Neural progenitor cell (in vitro differentiated cells): ENCODE data around the gene GBP5. TPM values are rescaled to one million over a fixed set of nuclear protein-coding genes. Genes with fewer than 3 reads are reported as not detected.

Experiments
- DNase-seq: peaks from one replicate; pipeline ENCODE4 v3.0.0-alpha.2; 2016; ENCODE audit warnings: low spot score
- H2AFZ ChIP-seq: fragments of 200-600 bp; sonication (generic); replicated peaks from 2 replicates; pipeline ENCODE4 v1.6.1; 2016; ENCODE audit warnings: antibody characterized with exemption
- H3F3A ChIP-seq: fragments of 200-600 bp; sonication (generic); 2 replicates; pipeline ENCODE4 v1.6.1; 2016; ENCODE audit warnings: antibody characterized with exemption, low read depth
- H3K27ac ChIP-seq: fragments of 200-600 bp; sonication (generic); 2 replicates; pipeline ENCODE4 v1.5.1; 2016; ENCODE audit warnings: mild to moderate bottlenecking
- H3K27me3 ChIP-seq: fragments of 200-600 bp; sonication (generic); 2 replicates; pipeline ENCODE4 v1.6.1; 2016; ENCODE audit warnings: mild to moderate bottlenecking, moderate library complexity
- H3K36me3 ChIP-seq: fragments of 200-600 bp; sonication (generic); 2 replicates; pipeline ENCODE4 v1.5.1; 2016
- H3K4me1 ChIP-seq: fragments of 200-600 bp; sonication (generic); 2 replicates; pipeline ENCODE4 v1.6.1; 2016; ENCODE audit warnings: mixed run types
- H3K4me2 ChIP-seq: fragments of 200-600 bp; sonication (generic); 2 replicates; pipeline ENCODE4 v1.6.1; 2016
- H3K4me3 ChIP-seq: fragments of 200-600 bp; sonication (generic); 2 replicates; pipeline ENCODE4 v1.5.1; 2016
- H3K79me2 ChIP-seq: fragments of 200-600 bp; sonication (generic); 2 replicates; pipeline ENCODE4 v1.6.1; 2016; ENCODE audit warnings: low read depth
- H3K9ac ChIP-seq: fragments of 200-600 bp; sonication (generic); 2 replicates; pipeline ENCODE4 v1.6.1; 2016
- H3K9me3 ChIP-seq: fragments of 200-600 bp; sonication (generic); 2 replicates; pipeline ENCODE4 v1.5.1; 2016; ENCODE audit warnings: low read depth
- H4K20me1 ChIP-seq: fragments of 200-600 bp; sonication (generic); 2 replicates; pipeline ENCODE4 v1.6.1; 2016; ENCODE audit warnings: low read depth
- H3K27ac Mint-ChIP-seq: 3 replicates; pipeline ENCODE4 v1.8.0; 2021; ENCODE audit warnings: mixed read lengths
- H3K27me3 Mint-ChIP-seq: 2 replicates; pipeline ENCODE4 v1.8.0; 2022; ENCODE audit warnings: low read depth, mild to moderate bottlenecking, inconsistent platforms, moderate library complexity, mixed read lengths; ENCODE audit not compliant: insufficient read depth
- H3K36me3 Mint-ChIP-seq: 3 replicates; pipeline ENCODE4 v1.8.0; 2021; ENCODE audit warnings: mixed read lengths
- H3K4me1 Mint-ChIP-seq: 3 replicates; pipeline ENCODE4 v1.8.0; 2021; ENCODE audit warnings: mixed read lengths
- H3K4me3 Mint-ChIP-seq: 3 replicates; pipeline ENCODE4 v1.8.0; 2021; ENCODE audit warnings: mild to moderate bottlenecking, moderate library complexity, mixed read lengths
- H3K9me3 Mint-ChIP-seq: 3 replicates; pipeline ENCODE4 v1.8.0; 2020; ENCODE audit warnings: mixed read lengths
- CTCF ChIP-seq: fragments of 200-600 bp; sonication (generic); IDR thresholded peaks from 2 replicates; pipeline ENCODE4 v1.5.1; 2017; ENCODE audit warnings: antibody characterized with exemption, mild to moderate bottlenecking
- EZH2 ChIP-seq: fragments of 200-600 bp; sonication (generic); IDR thresholded peaks from 2 replicates; pipeline ENCODE4 v1.6.1; 2017; ENCODE audit warnings: antibody characterized with exemption, mild to moderate bottlenecking, moderate library complexity
- EZH2phosphoT487 ChIP-seq: fragments of 200-600 bp; sonication (generic); IDR thresholded peaks from 2 replicates; pipeline ENCODE4 v1.6.1; 2017; ENCODE audit warnings: antibody characterized with exemption
- total RNA-seq: library from RNA; depleted of rRNA; stranded (reverse); fragments of >200 nt; gene quantifications from 2 replicates; pipeline ENCODE4 v1.2.3, GENCODE V29; 2015; ENCODE audit warnings: low replicate concordance

Gene GBP5
- total RNA-seq, 1 donor from 2014 or later: not detected

DNA sequence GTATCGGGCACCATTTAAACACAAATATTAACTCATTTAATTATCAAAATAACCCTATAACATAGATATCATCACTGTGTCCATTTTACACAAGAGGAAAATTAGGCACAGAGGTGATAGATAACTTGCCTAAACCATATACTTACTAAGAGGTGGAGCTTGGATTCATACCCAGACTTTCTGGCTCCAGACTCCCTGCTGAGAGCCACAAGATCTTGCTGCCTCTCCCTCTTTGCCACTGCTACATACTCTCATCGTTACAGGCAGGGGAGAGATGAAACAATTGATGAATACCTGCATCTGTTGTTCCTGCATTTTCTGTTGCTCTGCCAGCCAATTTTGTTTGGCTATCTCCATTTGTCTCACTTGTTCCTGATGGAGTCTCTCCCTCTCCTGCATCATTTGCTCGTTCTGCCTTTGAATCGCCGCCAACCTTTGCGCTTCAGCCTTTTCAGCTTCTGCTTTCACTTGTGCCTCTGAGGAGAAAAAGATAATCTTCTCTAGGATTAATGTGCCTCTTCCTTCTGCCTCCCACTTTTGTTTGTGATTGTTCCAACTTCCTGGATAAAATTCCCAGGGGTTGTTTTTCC is 10.6 kb downstream of the GBP5 start:
- H3K4me2 ChIP-seq: peak overlapping the region; percentile 21
- H4K20me1 ChIP-seq: no peaks in the 10 kb centered on the region
- peak; percentile 20 for DNase-seq
- Mint-ChIP-seq H3K9me3 (no peaks in the 10 kb centered on the region), H3K4me1 (peaks cover 15% of the 10 kb centered on the region), H3K36me3 (no peaks in the 10 kb centered on the region), H3K27ac (no peak overlapping the region), H3K27me3 (no peaks in the 10 kb centered on the region), H3K4me3 (no peak overlapping the region)
- TF ChIP-seq EZH2phosphoT487 (no peak), EZH2 (no peak), CTCF (no peak)
- no peaks in the 10 kb centered on the region for H3K27me3 ChIP-seq
- peak overlapping the region; percentile 17 for H2AFZ ChIP-seq
- no peaks in the 10 kb centered on the region for H3K36me3 ChIP-seq
- peaks cover 12% of the 10 kb centered on the region for H3K4me1 ChIP-seq
- H3K27ac ChIP-seq: no peak overlapping the region
- H3K4me3 ChIP-seq: no peak overlapping the region
- no peaks in the 10 kb centered on the region for H3F3A ChIP-seq
- no peaks in the 10 kb centered on the region for H3K79me2 ChIP-seq
- H3K9ac ChIP-seq: no peak overlapping the region
- no peaks in the 10 kb centered on the region for H3K9me3 ChIP-seq

GRCh38 chr1:89260566-89261255 is 11.9 kb downstream of the GBP5 start:
- H3K27ac Mint-ChIP-seq: peak overlapping the region; percentile 46

DNA sequence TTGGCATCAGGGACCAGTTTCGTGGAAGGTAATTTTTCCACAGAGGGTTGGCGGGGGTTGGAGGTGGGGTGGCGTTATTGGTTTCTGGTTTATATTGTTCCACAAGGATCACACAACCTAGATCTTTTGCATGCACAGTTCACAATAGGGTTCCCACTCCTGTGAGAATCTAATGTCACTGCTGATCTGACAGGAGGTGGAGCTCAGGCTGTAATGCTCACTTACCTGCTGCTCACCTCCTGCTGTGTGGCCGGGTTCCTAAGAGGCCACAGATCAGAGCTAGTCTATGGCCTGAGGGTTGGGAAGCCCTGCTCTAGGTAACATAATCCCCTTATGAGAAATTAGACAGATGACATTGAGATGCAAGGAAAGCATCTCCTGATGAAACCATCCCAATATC is 12.6 kb downstream of the GBP5 start:
- Histone ChIP-seq H3K36me3 (no peaks in the 10 kb centered on the region), H3K4me2 (no peak overlapping the region)

More at GRCh38 chr1:89260566-89261255, 11.9 kb downstream of the GBP5 start:
- H3K36me3 ChIP-seq: no peaks in the 10 kb centered on the region
- H3K9me3 ChIP-seq: no peaks in the 10 kb centered on the region
- H3K27ac ChIP-seq: no peak overlapping the region
- no peaks in the 10 kb centered on the region for H4K20me1 ChIP-seq
- H3K4me1 ChIP-seq: peaks cover 12% of the 10 kb centered on the region
- Mint-ChIP-seq H3K4me1 (peaks cover 15% of the 10 kb centered on the region), H3K9me3 (no peaks in the 10 kb centered on the region), H3K4me3 (no peak overlapping the region), H3K36me3 (no peaks in the 10 kb centered on the region), H3K27me3 (no peaks in the 10 kb centered on the region)
- H3K4me3 ChIP-seq: no peak overlapping the region
- H3F3A ChIP-seq: no peaks in the 10 kb centered on the region
- DNase-seq: no peak
- H3K27me3 ChIP-seq: no peaks in the 10 kb centered on the region
- H3K79me2 ChIP-seq: no peaks in the 10 kb centered on the region
- no peak overlapping the region for H2AFZ ChIP-seq
- TF ChIP-seq CTCF (no peak), EZH2phosphoT487 (no peak), EZH2 (no peak)
- no peak overlapping the region for H3K9ac ChIP-seq
- H3K4me2 ChIP-seq: no peak overlapping the region

More for the DNA sequence above, 12.6 kb downstream of the GBP5 start:
- Mint-ChIP-seq H3K4me3 (no peak overlapping the region), H3K36me3 (no peaks in the 10 kb centered on the region), H3K27me3 (no peaks in the 10 kb centered on the region), H3K27ac (no peak overlapping the region), H3K9me3 (no peaks in the 10 kb centered on the region), H3K4me1 (peaks cover 15% of the 10 kb centered on the region)
- Histone ChIP-seq H3K27ac (no peak overlapping the region), H2AFZ (no peak overlapping the region), H3K79me2 (no peaks in the 10 kb centered on the region), H3K4me1 (peaks cover 12% of the 10 kb centered on the region), H4K20me1 (no peaks in the 10 kb centered on the region), H3K4me3 (no peak overlapping the region), H3K9ac (no peak overlapping the region), H3F3A (no peaks in the 10 kb centered on the region), H3K27me3 (no peaks in the 10 kb centered on the region), H3K9me3 (no peaks in the 10 kb centered on the region)
- TF ChIP-seq CTCF: no peak
- no peak for TF ChIP-seq EZH2
- no peak for TF ChIP-seq EZH2phosphoT487
- no peak for DNase-seq
